ENCODE data around the gene MYL11.
A peak's percentile ranks its signal among the peaks of the same experiment; 100 is the strongest.

Gene MYL11

DNA sequence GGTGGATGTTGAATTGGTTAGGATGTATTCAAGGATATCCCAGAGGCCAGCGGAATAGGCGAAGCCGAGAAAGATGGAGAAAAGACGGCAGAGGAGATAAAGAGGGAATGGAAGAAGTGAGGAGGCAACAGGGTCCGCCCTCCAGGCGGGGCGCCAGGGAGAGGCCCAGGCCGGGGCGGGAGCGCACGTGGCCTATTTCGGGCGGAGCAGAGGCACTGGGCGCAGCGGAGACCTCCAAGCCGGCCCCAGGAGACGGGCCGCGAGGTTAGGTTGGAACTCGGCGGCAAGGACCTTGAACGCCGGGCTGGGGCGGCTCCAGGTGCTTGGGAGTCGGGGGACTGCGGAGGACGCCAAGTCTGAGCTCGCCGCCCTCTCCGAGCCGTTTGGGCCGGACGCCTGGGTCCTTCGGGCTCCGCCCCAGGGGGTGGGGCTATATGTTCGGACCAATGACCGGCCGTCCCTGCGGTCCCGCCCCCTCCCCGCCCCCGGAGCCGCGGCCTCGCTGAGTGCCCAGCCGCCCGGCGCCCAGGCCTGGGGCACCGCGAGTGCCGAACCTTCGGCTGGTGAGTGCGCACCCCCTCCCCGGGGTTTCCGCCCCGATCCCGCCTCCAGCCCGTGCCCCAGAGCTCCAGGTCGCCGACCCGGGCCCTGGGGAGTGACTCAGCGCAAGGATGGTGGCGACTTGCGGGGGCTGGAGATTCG is 32.7 kb downstream of the MYL11 start, which contains the start of gene ZNF771 (continued):
- no peak for TF ChIP-seq ZNF544 (tag by site-specific recombination; IDR thresholded peaks at IDR 0.05)
- peak; percentile 97 for TF ChIP-seq ZBTB17 (tag by site-specific recombination; IDR thresholded peaks at IDR 0.05)
- TF ChIP-seq, protein P1, sequence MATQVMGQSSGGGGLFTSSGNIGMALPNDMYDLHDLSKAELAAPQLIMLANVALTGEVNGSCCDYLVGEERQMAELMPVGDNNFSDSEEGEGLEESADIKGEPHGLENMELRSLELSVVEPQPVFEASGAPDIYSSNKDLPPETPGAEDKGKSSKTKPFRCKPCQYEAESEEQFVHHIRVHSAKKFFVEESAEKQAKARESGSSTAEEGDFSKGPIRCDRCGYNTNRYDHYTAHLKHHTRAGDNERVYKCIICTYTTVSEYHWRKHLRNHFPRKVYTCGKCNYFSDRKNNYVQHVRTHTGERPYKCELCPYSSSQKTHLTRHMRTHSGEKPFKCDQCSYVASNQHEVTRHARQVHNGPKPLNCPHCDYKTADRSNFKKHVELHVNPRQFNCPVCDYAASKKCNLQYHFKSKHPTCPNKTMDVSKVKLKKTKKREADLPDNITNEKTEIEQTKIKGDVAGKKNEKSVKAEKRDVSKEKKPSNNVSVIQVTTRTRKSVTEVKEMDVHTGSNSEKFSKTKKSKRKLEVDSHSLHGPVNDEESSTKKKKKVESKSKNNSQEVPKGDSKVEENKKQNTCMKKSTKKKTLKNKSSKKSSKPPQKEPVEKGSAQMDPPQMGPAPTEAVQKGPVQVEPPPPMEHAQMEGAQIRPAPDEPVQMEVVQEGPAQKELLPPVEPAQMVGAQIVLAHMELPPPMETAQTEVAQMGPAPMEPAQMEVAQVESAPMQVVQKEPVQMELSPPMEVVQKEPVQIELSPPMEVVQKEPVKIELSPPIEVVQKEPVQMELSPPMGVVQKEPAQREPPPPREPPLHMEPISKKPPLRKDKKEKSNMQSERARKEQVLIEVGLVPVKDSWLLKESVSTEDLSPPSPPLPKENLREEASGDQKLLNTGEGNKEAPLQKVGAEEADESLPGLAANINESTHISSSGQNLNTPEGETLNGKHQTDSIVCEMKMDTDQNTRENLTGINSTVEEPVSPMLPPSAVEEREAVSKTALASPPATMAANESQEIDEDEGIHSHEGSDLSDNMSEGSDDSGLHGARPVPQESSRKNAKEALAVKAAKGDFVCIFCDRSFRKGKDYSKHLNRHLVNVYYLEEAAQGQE (tag by site-specific recombination; IDR thresholded peaks at IDR 0.05): 0 out of 2 replicates have a peak, but pooled peaks have one; percentile 39
- TF ChIP-seq, protein P2, sequence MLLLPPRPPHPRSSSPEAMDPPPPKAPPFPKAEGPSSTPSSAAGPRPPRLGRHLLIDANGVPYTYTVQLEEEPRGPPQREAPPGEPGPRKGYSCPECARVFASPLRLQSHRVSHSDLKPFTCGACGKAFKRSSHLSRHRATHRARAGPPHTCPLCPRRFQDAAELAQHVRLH (tag by site-specific recombination; IDR thresholded peaks at IDR 0.05): peak; percentile 11; the same call in 1 of the 2 replicates
- peak; percentile 52 for TF ChIP-seq ZNF596 (tag by site-specific recombination; IDR thresholded peaks at IDR 0.05)
- TF ChIP-seq, protein P3, sequence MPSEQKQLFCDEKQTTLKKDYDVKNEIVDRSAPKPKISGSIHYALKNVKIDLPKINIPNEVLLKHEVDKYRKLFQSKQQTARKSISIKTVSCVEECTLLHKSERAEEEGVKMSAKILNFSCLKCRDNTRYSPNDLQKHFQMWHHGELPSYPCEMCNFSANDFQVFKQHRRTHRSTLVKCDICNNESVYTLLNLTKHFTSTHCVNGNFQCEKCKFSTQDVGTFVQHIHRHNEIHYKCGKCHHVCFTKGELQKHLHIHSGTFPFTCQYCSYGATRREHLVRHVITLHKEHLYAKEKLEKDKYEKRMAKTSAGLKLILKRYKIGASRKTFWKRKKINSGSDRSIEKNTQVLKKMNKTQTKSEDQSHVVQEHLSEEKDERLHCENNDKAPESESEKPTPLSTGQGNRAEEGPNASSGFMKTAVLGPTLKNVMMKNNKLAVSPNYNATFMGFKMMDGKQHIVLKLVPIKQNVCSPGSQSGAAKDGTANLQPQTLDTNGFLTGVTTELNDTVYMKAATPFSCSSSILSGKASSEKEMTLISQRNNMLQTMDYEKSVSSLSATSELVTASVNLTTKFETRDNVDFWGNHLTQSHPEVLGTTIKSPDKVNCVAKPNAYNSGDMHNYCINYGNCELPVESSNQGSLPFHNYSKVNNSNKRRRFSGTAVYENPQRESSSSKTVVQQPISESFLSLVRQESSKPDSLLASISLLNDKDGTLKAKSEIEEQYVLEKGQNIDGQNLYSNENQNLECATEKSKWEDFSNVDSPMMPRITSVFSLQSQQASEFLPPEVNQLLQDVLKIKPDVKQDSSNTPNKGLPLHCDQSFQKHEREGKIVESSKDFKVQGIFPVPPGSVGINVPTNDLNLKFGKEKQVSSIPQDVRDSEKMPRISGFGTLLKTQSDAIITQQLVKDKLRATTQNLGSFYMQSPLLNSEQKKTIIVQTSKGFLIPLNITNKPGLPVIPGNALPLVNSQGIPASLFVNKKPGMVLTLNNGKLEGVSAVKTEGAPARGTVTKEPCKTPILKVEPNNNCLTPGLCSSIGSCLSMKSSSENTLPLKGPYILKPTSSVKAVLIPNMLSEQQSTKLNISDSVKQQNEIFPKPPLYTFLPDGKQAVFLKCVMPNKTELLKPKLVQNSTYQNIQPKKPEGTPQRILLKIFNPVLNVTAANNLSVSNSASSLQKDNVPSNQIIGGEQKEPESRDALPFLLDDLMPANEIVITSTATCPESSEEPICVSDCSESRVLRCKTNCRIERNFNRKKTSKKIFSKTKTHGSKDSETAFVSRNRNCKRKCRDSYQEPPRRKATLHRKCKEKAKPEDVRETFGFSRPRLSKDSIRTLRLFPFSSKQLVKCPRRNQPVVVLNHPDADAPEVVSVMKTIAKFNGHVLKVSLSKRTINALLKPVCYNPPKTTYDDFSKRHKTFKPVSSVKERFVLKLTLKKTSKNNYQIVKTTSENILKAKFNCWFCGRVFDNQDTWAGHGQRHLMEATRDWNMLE (tag by site-specific recombination; conservative IDR thresholded peaks at IDR 0.05; ENCODE audit: low read depth): no peak; the same call in 1 of the 2 replicates
- TF ChIP-seq ZBTB8A (tag by site-specific recombination; IDR thresholded peaks at IDR 0.05): peak; percentile 100
- TF ChIP-seq ZNF121 (tag by site-specific recombination; IDR thresholded peaks at IDR 0.05): 0 out of 2 replicates have a peak, but pooled peaks have one; percentile 29
- peak; percentile 30; the same call in 1 of the 2 replicates for TF ChIP-seq ZNF394 (tag by site-specific recombination; IDR thresholded peaks at IDR 0.05; ENCODE audit: borderline replicate concordance)
- TF ChIP-seq, protein P4, sequence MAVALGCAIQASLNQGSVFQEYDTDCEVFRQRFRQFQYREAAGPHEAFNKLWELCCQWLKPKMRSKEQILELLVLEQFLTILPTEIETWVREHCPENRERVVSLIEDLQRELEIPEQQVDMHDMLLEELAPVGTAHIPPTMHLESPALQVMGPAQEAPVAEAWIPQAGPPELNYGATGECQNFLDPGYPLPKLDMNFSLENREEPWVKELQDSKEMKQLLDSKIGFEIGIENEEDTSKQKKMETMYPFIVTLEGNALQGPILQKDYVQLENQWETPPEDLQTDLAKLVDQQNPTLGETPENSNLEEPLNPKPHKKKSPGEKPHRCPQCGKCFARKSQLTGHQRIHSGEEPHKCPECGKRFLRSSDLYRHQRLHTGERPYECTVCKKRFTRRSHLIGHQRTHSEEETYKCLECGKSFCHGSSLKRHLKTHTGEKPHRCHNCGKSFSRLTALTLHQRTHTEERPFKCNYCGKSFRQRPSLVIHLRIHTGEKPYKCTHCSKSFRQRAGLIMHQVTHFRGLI (tag by site-specific recombination; IDR thresholded peaks at IDR 0.05): peak; percentile 73
- TF ChIP-seq ZNF248 (tag by site-specific recombination; IDR thresholded peaks at IDR 0.05): no peak
- TF ChIP-seq, protein P5, sequence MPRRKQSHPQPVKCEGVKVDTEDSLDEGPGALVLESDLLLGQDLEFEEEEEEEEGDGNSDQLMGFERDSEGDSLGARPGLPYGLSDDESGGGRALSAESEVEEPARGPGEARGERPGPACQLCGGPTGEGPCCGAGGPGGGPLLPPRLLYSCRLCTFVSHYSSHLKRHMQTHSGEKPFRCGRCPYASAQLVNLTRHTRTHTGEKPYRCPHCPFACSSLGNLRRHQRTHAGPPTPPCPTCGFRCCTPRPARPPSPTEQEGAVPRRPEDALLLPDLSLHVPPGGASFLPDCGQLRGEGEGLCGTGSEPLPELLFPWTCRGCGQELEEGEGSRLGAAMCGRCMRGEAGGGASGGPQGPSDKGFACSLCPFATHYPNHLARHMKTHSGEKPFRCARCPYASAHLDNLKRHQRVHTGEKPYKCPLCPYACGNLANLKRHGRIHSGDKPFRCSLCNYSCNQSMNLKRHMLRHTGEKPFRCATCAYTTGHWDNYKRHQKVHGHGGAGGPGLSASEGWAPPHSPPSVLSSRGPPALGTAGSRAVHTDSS (tag by site-specific recombination; IDR thresholded peaks at IDR 0.05): no peak
- TF ChIP-seq MYNN (tag by site-specific recombination; IDR thresholded peaks at IDR 0.05; ENCODE audit: borderline replicate concordance): no peak
- TF ChIP-seq ZNF548 (tag by site-specific recombination; IDR thresholded peaks at IDR 0.05): no peak
- TF ChIP-seq, protein P6, sequence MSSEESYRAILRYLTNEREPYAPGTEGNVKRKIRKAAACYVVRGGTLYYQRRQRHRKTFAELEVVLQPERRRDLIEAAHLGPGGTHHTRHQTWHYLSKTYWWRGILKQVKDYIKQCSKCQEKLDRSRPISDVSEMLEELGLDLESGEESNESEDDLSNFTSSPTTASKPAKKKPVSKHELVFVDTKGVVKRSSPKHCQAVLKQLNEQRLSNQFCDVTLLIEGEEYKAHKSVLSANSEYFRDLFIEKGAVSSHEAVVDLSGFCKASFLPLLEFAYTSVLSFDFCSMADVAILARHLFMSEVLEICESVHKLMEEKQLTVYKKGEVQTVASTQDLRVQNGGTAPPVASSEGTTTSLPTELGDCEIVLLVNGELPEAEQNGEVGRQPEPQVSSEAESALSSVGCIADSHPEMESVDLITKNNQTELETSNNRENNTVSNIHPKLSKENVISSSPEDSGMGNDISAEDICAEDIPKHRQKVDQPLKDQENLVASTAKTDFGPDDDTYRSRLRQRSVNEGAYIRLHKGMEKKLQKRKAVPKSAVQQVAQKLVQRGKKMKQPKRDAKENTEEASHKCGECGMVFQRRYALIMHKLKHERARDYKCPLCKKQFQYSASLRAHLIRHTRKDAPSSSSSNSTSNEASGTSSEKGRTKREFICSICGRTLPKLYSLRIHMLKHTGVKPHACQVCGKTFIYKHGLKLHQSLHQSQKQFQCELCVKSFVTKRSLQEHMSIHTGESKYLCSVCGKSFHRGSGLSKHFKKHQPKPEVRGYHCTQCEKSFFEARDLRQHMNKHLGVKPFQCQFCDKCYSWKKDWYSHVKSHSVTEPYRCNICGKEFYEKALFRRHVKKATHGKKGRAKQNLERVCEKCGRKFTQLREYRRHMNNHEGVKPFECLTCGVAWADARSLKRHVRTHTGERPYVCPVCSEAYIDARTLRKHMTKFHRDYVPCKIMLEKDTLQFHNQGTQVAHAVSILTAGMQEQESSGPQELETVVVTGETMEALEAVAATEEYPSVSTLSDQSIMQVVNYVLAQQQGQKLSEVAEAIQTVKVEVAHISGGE (tag by site-specific recombination; conservative IDR thresholded peaks at IDR 0.05; ENCODE audit: low read depth): peak; percentile 47
- TF ChIP-seq, protein P7, sequence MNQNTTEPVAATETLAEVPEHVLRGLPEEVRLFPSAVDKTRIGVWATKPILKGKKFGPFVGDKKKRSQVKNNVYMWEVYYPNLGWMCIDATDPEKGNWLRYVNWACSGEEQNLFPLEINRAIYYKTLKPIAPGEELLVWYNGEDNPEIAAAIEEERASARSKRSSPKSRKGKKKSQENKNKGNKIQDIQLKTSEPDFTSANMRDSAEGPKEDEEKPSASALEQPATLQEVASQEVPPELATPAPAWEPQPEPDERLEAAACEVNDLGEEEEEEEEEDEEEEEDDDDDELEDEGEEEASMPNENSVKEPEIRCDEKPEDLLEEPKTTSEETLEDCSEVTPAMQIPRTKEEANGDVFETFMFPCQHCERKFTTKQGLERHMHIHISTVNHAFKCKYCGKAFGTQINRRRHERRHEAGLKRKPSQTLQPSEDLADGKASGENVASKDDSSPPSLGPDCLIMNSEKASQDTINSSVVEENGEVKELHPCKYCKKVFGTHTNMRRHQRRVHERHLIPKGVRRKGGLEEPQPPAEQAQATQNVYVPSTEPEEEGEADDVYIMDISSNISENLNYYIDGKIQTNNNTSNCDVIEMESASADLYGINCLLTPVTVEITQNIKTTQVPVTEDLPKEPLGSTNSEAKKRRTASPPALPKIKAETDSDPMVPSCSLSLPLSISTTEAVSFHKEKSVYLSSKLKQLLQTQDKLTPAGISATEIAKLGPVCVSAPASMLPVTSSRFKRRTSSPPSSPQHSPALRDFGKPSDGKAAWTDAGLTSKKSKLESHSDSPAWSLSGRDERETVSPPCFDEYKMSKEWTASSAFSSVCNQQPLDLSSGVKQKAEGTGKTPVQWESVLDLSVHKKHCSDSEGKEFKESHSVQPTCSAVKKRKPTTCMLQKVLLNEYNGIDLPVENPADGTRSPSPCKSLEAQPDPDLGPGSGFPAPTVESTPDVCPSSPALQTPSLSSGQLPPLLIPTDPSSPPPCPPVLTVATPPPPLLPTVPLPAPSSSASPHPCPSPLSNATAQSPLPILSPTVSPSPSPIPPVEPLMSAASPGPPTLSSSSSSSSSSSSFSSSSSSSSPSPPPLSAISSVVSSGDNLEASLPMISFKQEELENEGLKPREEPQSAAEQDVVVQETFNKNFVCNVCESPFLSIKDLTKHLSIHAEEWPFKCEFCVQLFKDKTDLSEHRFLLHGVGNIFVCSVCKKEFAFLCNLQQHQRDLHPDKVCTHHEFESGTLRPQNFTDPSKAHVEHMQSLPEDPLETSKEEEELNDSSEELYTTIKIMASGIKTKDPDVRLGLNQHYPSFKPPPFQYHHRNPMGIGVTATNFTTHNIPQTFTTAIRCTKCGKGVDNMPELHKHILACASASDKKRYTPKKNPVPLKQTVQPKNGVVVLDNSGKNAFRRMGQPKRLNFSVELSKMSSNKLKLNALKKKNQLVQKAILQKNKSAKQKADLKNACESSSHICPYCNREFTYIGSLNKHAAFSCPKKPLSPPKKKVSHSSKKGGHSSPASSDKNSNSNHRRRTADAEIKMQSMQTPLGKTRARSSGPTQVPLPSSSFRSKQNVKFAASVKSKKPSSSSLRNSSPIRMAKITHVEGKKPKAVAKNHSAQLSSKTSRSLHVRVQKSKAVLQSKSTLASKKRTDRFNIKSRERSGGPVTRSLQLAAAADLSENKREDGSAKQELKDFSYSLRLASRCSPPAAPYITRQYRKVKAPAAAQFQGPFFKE (tag by site-specific recombination; IDR thresholded peaks at IDR 0.05; ENCODE audit: borderline replicate concordance): no peak

All from HEK293 (cell line).